ENCODE data around the gene SMTNL2.
"Not testable (repeated sequence)": the region's sequence is repeated elsewhere in the genome, so short reads cannot be mapped to it uniquely, and the experiment has no call there.

The SMTNL2 gene

DNA sequence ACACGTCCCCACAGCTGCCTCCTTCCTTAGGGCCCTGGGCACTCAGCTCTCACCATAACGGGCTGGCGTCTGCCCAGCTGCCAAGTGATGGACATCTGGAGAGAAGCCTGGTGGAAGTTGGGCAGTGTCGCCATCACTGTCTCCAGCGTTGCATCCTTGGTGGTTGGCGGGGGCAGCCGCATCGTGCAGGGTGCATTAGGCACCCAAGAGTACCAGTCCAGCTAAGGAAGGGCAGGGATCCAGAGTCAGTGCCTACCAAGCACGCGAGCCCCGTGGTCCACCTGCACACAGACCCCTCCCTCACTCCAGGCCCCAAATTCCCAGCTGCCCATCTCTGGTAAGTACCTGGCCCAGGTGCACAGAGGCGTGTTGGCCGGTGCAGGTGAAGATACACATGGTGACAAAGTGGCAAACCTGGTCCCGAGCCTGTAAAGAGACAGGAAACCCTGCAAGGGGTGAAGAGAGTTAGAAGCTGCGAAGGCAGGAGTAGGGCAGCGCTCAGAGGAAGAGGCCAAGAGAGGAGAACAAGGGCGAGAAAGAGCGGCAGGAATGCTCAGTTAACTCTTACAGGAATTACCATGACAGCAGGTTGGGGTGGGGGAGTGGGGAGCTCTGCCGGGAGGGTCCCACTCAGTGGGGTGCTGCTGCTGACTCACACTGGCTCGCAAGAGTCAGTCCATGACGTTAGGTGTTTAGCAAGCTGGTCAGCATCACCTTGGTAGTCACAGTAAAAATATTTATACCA is 47.7 kb downstream of the SMTNL2 start:
- FAIRE-seq, result no peak
- TF ChIP-seq POLR2AphosphoS5 (IDR thresholded peaks at IDR 0.05; ENCODE audit: low read depth, low read length) (no peak), TAF1 (IDR thresholded peaks at IDR 0.05; ENCODE audit: borderline replicate concordance, low read depth, low read length) (no peak), POLR2A (IDR thresholded peaks at IDR 0.05; ENCODE audit: low read depth, low read length) (no peak)
- DNase-seq (ENCODE audit: insufficient read length), result no peak

DNA sequence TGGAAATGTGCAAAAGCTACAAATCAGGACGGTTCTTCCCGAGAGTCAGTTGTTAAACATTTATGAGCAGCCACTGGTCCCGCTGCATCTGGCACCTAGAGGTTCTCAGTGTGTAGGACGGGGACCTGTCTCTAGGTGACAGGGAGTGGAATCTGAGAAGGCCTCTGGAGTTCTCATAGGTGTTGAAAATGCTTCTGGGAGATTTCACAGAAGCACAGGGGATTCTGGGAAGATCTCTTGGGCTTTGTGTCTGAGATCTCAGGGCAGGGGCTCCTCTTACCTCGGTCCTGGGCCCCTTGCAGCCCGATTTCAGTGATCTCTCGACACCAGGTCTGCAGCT is 48.2 kb downstream of the SMTNL2 start:
- no peak for TF ChIP-seq TAF1 (IDR thresholded peaks at IDR 0.05; ENCODE audit: borderline replicate concordance, low read depth, low read length)
- no peak for TF ChIP-seq POLR2AphosphoS5 (IDR thresholded peaks at IDR 0.05; ENCODE audit: low read depth, low read length)
- TF ChIP-seq POLR2A (IDR thresholded peaks at IDR 0.05; ENCODE audit: low read depth, low read length), result no peak
- DNase-seq (ENCODE audit: insufficient read length) (no peak), FAIRE-seq (no peak)

DNA sequence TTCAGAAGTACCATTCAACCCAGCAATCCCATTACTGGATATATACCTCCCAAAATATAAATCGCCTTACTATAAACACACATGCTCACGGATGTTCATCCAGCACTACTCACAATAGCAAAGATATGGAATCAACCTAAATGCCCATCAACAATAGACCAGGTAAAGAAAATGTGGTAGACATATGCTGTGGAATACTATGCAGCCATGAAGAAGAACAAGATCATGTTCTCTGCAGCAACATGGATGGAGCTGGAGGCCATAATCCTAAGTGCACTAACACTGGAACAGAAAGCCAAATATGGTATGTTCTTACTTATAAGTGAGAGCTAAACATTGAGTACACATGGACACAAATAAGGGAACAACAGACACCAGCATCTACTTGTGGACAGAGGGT is 49.3 kb downstream of the SMTNL2 start:
- TF ChIP-seq POLR2A (IDR thresholded peaks at IDR 0.05; ENCODE audit: low read depth, low read length) (no peak), POLR2AphosphoS5 (IDR thresholded peaks at IDR 0.05; ENCODE audit: low read depth, low read length) (no peak), TAF1 (IDR thresholded peaks at IDR 0.05; ENCODE audit: borderline replicate concordance, low read depth, low read length) (no peak)
- FAIRE-seq (no peak), DNase-seq (ENCODE audit: insufficient read length) (no peak)

DNA sequence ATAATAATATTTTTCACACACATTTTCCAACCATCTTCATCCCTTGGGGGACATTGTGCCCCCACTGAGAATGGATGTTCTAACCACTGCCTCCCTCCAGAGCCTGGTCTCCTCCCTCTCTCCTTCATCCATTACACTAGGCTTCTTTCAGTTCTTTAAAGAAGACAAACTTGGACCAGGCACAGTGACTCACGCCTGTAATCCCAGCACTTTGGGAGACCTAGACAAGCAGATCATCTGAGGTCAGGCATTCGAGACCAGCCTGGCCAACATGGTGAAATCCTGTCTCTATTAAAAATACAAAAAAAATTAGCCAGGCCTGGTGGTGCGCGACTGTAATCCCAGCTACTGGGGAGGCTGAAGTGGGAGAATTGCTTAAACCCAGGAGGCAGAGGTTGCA is 50.6 kb downstream of the SMTNL2 start:
- no peak for FAIRE-seq
- no peak for DNase-seq (ENCODE audit: insufficient read length)

DNA sequence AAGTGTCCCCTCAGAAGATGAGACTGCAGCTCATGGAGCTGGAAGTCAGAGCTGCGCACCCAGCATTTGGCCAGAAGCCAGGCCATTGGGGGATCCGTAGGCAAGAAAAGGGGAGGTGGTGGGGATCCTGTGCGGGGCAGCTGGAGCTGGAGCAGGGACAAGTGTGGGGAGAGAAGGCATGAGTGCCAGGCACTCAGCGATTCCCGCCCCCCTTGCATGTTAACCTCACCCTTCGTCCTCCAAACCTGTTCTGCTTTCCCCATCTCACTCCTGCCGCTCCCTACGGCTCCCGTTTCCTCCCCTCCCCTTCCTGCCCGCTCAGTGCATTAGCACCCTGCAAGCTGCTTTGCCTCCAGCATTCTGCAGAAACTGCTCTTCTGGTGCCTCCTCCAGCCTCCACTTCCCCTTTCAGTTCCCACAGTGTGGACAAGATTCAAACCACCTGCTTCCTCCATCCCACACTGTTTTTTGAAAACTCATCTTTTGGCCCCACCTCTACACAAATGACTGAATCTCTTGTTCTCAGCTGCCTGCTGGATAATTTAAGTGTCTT is 51.6 kb downstream of the SMTNL2 start:
- peak; percentile 100 for FAIRE-seq
- DNase-seq (ENCODE audit: insufficient read length), result no peak
- TF ChIP-seq POLR2AphosphoS5 (IDR thresholded peaks at IDR 0.05; ENCODE audit: low read depth, low read length), result no peak
- no peak for TF ChIP-seq TAF1 (IDR thresholded peaks at IDR 0.05; ENCODE audit: borderline replicate concordance, low read depth, low read length)
- TF ChIP-seq POLR2A (IDR thresholded peaks at IDR 0.05; ENCODE audit: low read depth, low read length), result no peak

More for the DNA sequence above, 50.6 kb downstream of the SMTNL2 start:
- no peak for TF ChIP-seq POLR2A (IDR thresholded peaks at IDR 0.05; ENCODE audit: low read depth, low read length)
- no peak for TF ChIP-seq TAF1 (IDR thresholded peaks at IDR 0.05; ENCODE audit: borderline replicate concordance, low read depth, low read length)
- no peak for TF ChIP-seq POLR2AphosphoS5 (IDR thresholded peaks at IDR 0.05; ENCODE audit: low read depth, low read length)

- FAIRE-seq, result peak; percentile 79
- TF ChIP-seq POLR2A (IDR thresholded peaks at IDR 0.05; ENCODE audit: low read depth, low read length) (no peak), TAF1 (IDR thresholded peaks at IDR 0.05; ENCODE audit: borderline replicate concordance, low read depth, low read length) (no peak), POLR2AphosphoS5 (IDR thresholded peaks at IDR 0.05; ENCODE audit: low read depth, low read length) (no peak)
- no peak for DNase-seq (ENCODE audit: insufficient read length)
Measured at GRCh38 chr17:4636474-4637100, 52.3 kb downstream of the SMTNL2 start.

DNA sequence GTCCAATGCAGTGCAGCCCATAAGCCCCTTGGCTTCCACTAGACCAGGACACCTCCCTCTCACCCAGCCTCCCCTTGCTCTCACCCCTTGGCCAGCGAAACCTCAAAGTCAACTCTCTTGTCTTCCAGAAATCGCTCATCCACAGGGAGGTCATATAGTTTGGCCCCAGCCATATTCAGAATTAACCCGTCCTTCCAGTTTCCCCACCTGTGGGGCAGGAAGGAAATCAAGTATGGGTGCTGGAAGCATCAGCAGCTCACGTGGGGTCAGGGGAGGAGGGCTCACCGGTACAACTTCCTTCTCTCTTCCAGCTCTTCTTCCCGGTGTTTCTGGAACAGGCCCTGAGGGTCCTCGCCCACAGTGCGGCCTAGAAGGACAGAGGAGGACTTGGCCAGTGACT is 54.4 kb downstream of the SMTNL2 start:
- not testable (repeated sequence) for DNase-seq (ENCODE audit: insufficient read length)

DNA sequence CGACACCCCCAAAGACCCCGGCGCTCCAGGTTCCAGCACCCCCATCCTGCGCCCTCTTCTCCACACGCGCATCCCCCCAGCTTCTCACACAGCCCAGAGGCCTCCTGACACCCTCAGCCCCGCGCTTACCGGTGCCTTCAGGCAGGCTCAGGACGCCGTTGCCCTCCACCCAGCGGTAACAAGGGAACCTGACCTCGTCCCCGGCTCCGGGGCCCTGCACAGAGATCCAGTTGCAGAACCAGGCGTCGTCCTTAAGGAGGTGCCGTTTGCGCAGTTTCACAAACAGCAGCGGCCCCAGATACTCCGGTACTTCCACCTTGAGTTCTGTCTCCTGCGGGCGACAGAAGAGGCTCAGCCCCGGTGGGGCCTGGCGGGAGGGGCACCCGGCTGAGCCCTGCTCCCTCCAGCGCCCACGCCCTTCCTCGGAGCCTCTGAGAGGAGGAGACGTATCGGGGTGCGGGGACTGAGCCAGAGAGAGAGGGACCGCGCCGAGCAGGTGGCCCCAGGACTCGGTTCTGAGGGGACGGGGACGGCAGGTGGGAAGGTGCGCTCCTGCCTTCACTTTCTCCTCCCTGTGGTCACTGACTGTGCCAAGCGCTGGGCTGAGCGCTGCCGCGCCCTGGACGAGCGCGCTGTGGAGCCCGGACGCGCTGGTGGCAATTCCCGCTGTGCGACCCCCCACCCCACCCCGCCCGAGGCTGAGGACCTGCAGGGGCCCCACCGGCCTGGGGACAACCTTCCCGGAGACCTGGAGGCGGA is 55.2 kb downstream of the SMTNL2 start:
- not testable (repeated sequence) for DNase-seq (ENCODE audit: insufficient read length)
- FAIRE-seq, result peak; percentile 92

More for the DNA sequence above, 54.4 kb downstream of the SMTNL2 start:
- peak; percentile 83 for FAIRE-seq

DNA sequence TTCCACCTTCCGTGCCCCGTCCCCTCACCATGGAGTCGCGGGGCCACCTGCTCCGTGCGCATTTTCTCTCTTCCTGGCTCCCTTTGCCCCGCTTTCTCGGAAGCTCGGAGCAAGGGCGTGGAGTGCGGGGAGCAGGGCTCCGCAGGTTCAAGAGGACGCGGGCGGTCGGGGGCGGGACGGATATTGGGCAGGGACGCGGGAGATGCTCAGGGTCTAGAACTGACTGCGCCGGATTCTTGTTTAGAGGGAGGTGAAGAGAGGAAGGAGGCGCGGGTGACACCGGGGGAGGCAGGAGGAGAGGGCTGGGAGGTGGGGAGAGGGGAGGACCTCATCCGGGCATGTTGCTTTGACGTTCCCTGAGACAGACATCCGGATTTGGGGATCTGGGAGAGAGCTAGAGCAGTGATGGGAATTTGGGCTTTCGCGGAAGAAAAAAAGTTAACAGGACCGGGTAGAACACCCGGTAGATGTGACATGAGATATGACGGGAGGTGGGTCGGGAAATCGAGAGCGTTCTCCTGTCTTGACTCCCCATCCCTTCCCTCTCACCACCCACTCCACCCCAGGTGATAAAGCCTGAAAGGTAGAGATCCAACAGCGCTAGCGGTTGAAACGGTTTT is 56.4 kb downstream of the SMTNL2 start:
- FAIRE-seq, result peak; percentile 60
- not testable (repeated sequence) for DNase-seq (ENCODE audit: insufficient read length)

GRCh38 chr17:4641297-4642195 is 57.2 kb downstream of the SMTNL2 start, which contains the start of gene ALOX15:
ALOX15 (minus strand) TSS chr17:4641678; CDS start chr17:4641651, 27 bp downstream.
- TF ChIP-seq POLR2A (IDR thresholded peaks at IDR 0.05; ENCODE audit: low read depth, low read length), result no peak
- no peak for TF ChIP-seq TAF1 (IDR thresholded peaks at IDR 0.05; ENCODE audit: borderline replicate concordance, low read depth, low read length)
- no peak for TF ChIP-seq POLR2AphosphoS5 (IDR thresholded peaks at IDR 0.05; ENCODE audit: low read depth, low read length)
- FAIRE-seq (no peak), DNase-seq (ENCODE audit: insufficient read length) (no peak)

DNA sequence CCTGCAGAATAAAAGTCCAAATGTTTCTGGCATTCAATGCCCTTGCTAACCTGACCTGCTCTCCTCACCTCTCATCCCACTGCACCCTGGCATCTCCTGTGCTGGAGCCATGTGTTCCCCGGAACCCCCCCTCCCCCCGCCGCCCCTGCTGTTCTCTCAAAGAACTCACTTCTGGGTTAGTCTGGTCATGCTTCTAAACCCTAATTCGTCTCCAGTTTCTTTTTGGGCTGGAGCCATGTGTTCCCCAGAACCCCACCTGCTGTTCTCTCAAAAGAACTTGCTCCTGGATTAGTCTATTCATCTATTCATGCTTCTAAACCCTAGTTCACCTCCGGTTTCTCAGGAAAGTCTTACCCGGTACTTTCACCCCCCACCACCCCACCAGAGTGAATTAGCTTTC is 58.0 kb downstream of the SMTNL2 start:
- DNase-seq (ENCODE audit: insufficient read length) (no peak), FAIRE-seq (no peak)
- TF ChIP-seq TAF1 (IDR thresholded peaks at IDR 0.05; ENCODE audit: borderline replicate concordance, low read depth, low read length), result no peak
- no peak for TF ChIP-seq POLR2A (IDR thresholded peaks at IDR 0.05; ENCODE audit: low read depth, low read length)
- TF ChIP-seq POLR2AphosphoS5 (IDR thresholded peaks at IDR 0.05; ENCODE audit: low read depth, low read length), result no peak

All from GM12892 (cell line).